ENCODE measurements around the gene SLC35G3. TPM values are rescaled to one million over a fixed set of nuclear protein-coding genes. Genes with fewer than 3 reads are reported as not detected.
"Not testable (repeated sequence)": the region's sequence is repeated elsewhere in the genome, so short reads cannot be mapped to it uniquely, and the experiment has no call there.

SLC35G3 gene
- total RNA-seq, 1 donor from 2014 or later, result 0.16 TPM

DNA sequence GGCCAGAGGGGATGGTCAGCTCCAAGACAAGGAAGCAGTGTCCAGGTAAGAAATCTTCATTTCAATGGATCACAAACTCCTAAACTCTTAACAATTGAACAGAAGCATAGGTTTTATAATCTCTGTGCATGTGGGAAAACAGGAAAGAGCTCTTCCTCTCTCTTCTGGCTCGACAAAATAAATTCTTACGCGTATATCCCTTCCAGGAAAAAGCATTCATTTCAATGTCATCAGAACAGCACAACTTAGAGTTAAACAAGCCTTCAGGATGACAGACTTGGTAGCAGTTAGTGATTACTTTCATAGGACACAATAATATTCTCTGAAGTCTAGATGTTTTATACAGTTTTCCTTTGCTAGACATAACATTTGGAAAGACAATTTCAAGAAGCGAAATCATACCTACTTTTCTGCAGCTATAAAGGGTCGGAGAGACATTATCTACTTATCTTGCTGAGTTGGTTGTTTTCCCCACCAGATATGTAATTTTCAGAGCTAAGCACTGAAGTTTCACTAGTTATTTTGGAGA, 19.3 kb upstream of the SLC35G3 start:
- no peak overlapping the region for H3K27ac Mint-ChIP-seq
- CTCF ChIA-PET, result no interaction called here
- POLR2A ChIA-PET, result no interaction called here
- peaks cover 26% of the 10 kb centered on the region for H3K27me3 Mint-ChIP-seq
- DNase-seq, result no peak
- no peak overlapping the region for H3K4me3 Mint-ChIP-seq
- intact Hi-C loops (cut with micrococcal nuclease), result no loop called here
- no peak for ATAC-seq (ENCODE audit: low read depth)
- H3K9me3 Mint-ChIP-seq, result no peaks in the 10 kb centered on the region
- H3K4me1 Mint-ChIP-seq, result no peaks in the 10 kb centered on the region
- TF ChIP-seq, protein P1, sequence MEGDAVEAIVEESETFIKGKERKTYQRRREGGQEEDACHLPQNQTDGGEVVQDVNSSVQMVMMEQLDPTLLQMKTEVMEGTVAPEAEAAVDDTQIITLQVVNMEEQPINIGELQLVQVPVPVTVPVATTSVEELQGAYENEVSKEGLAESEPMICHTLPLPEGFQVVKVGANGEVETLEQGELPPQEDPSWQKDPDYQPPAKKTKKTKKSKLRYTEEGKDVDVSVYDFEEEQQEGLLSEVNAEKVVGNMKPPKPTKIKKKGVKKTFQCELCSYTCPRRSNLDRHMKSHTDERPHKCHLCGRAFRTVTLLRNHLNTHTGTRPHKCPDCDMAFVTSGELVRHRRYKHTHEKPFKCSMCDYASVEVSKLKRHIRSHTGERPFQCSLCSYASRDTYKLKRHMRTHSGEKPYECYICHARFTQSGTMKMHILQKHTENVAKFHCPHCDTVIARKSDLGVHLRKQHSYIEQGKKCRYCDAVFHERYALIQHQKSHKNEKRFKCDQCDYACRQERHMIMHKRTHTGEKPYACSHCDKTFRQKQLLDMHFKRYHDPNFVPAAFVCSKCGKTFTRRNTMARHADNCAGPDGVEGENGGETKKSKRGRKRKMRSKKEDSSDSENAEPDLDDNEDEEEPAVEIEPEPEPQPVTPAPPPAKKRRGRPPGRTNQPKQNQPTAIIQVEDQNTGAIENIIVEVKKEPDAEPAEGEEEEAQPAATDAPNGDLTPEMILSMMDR (IDR thresholded peaks at IDR 0.05), result no peak
- no peaks in the 10 kb centered on the region for H3K36me3 Mint-ChIP-seq (ENCODE audit: low read depth)

DNA sequence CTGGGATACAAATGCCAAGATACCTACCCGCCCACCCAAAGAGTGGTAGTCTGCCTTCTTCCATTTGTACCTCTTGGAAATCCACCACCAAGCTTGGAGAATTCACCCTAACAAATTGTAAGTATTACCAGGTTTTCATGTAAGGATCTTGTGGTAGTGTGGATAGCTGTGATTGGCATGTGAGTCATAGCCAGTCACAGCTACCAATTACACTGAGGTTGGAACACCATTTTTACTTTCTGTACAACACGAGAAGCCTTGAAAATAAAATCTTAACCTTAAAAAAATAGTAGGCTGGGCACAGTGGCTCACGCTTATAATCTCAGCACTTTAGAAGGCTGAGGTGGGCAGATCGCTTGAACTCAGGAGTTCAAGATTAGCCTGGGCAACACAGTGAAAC, 18.5 kb upstream of the SLC35G3 start:
- no peak for ATAC-seq (ENCODE audit: low read depth)
- CTCF ChIA-PET, result no interaction called here
- DNase-seq, result no peak
- POLR2A ChIA-PET, result no interaction called here
- no peaks in the 10 kb centered on the region for H3K9me3 Mint-ChIP-seq
- H3K36me3 Mint-ChIP-seq (ENCODE audit: low read depth), result no peaks in the 10 kb centered on the region
- TF ChIP-seq, protein P1 (IDR thresholded peaks at IDR 0.05), result no peak
- intact Hi-C loops (cut with micrococcal nuclease), result no loop called here
- H3K4me3 Mint-ChIP-seq, result no peak overlapping the region
- no peaks in the 10 kb centered on the region for H3K4me1 Mint-ChIP-seq
- H3K27ac Mint-ChIP-seq, result no peak overlapping the region
- peaks cover 27% of the 10 kb centered on the region for H3K27me3 Mint-ChIP-seq

- DNase-seq (no peak), ATAC-seq (ENCODE audit: low read depth) (no peak)
- intact Hi-C loops (cut with micrococcal nuclease), result no loop called here
- CTCF ChIA-PET, result no interaction called here
- Mint-ChIP-seq H3K27me3 (peaks cover 39% of the 10 kb centered on the region), H3K4me1 (no peaks in the 10 kb centered on the region), H3K36me3 (ENCODE audit: low read depth) (no peaks in the 10 kb centered on the region), H3K4me3 (no peak overlapping the region), H3K9me3 (no peaks in the 10 kb centered on the region), H3K27ac (no peak overlapping the region)
- TF ChIP-seq, protein P1 (IDR thresholded peaks at IDR 0.05), result no peak
- POLR2A ChIA-PET, result no interaction called here
These were observed 16.5 kb upstream of the SLC35G3 start for GRCh38 chr17:35210741-35211140.

DNA sequence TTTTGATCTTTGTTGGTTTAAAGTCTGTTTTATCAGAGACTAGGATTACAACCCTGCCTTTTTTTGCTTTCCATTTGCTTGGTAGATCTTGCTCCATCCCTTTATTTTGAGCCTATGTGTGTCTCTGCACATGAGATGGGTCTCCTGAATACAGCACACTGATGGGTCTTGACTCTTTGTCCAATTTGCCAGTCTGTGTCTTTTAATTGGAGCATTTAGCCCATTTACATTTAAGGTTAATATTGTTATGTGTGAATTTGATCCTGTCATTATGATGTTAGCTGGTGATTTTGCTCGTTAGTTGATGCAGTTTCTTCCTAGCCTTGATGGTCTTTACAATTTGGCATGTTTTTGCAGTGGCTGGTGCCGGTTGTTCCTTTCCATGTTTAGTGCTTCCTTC, 8.4 kb upstream of the SLC35G3 start:
- H3K4me3 Mint-ChIP-seq; POLR2A ChIA-PET; CTCF ChIA-PET; DNase-seq; ATAC-seq (ENCODE audit: low read depth); H3K27ac Mint-ChIP-seq; H3K4me1 Mint-ChIP-seq; intact Hi-C loops (cut with micrococcal nuclease); H3K36me3 Mint-ChIP-seq (ENCODE audit: low read depth): not testable (repeated sequence)
- Mint-ChIP-seq H3K27me3 (peaks cover 29% of the 10 kb centered on the region), H3K9me3 (peaks cover 13% of the 10 kb centered on the region)

GRCh38 chr17:35195062-35195461, 869 bp upstream of the SLC35G3 start:
- ATAC-seq (ENCODE audit: low read depth); H3K4me3 Mint-ChIP-seq; H3K36me3 Mint-ChIP-seq (ENCODE audit: low read depth); H3K4me1 Mint-ChIP-seq; CTCF ChIA-PET; intact Hi-C loops (cut with micrococcal nuclease); DNase-seq; POLR2A ChIA-PET; H3K27ac Mint-ChIP-seq: not testable (repeated sequence)
- Mint-ChIP-seq H3K9me3 (peaks cover 16% of the 10 kb centered on the region), H3K27me3 (peaks cover 18% of the 10 kb centered on the region)

DNA sequence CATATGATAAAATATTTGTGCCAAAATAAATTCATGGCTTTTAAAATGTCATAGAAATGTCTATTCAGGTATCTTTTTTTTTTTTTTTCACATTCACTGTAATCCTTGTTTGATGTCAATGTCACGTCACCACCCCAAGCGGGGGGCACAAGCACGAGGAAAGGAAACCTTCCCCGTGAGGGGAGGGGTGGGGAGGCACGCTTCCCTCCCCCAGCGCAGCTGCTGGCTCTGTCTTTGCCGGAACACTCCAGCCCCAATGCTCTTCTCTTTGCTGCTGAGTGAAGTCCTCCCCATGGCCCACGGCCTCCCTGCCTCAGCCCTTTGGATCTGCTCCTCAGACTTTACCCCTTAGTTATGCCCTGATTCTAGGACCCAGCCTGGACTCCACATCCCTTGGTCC, 1.5 kb downstream of the SLC35G3 start:
- Mint-ChIP-seq H3K27me3 (peaks cover 17% of the 10 kb centered on the region), H3K9me3 (peaks cover 9% of the 10 kb centered on the region), H3K4me1 (no peaks in the 10 kb centered on the region), H3K27ac (no peak overlapping the region), H3K36me3 (ENCODE audit: low read depth) (no peaks in the 10 kb centered on the region), H3K4me3 (no peak overlapping the region)
- DNase-seq (no peak), ATAC-seq (ENCODE audit: low read depth) (no peak)
- intact Hi-C loops (cut with micrococcal nuclease), result no loop called here
- ChIA-PET CTCF (no interaction called here), POLR2A (no interaction called here)
- TF ChIP-seq, protein P1 (IDR thresholded peaks at IDR 0.05), result no peak

Measured in activated B cell treated with CpG ODN at 0.5 μM for 24 hours (primary cell).